GM19372 (cell line): ENCODE results near the gene NBEAL1.
"Not testable (repeated sequence)": the region's sequence is repeated elsewhere in the genome, so short reads cannot be mapped to it uniquely, and the experiment has no call there.

Source experiments
- ATAC-seq: cut with Tn5 transposase; IDR thresholded peaks from one replicate; pipeline ENCODE4 v1.9.1; 2021; ENCODE audit warnings: mild to moderate bottlenecking, low read depth, moderate library complexity; ENCODE audit not compliant: unreplicated experiment

NBEAL1 gene

GRCh38 chr2:203037026-203037425, 22.4 kb downstream of the NBEAL1 start:
- ATAC-seq, result no peak

- ATAC-seq, result no peak
Measured at GRCh38 chr2:203038586-203038985, 23.9 kb downstream of the NBEAL1 start.

DNA sequence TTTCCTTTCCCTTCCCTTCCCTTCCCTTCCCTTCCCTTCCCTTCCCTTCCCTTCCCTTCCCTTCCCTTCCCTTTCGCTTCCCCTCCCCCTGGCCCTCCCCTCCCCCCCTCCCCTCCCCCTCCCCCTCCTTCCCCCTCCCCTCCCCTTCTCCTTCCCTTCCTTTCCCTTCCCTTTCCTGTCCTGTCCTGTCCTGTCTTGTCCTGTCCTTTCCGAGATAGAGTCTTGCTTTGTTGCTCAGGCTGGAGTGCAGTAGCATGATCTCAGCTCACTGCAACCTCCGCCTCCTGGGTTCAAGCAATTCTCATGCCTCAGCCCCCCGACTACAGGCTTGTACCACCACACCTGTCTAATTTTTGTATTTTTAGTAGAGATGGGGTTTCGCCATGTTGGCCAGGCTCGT, 24.5 kb downstream of the NBEAL1 start:
- ATAC-seq, result not testable (repeated sequence)

GRCh38 chr2:203040966-203041521, 26.4 kb downstream of the NBEAL1 start:
- ATAC-seq, result no peak

- no peak for ATAC-seq
Measured at GRCh38 chr2:203042178-203042577, 27.5 kb downstream of the NBEAL1 start.

GRCh38 chr2:203043226-203043625, 28.6 kb downstream of the NBEAL1 start:
- ATAC-seq, result no peak

DNA sequence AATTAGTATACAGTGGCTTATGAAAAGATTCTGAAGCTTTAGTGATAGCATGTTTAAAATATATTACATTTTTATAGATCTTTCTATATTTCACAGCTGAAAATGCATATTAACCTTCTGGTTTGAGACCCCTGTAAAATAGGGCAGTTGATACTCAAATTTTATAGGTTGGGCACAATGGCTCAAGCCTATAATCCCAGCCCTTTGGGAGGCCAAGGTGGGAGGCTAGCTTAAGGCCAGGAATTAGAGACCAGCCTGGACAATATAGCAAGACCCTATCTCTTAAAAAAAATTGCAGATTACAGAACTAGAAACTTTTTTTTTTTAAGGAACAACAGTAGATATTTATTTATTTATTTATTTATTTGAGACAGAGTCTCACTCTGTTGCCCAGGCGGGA, 31.2 kb downstream of the NBEAL1 start:
- ATAC-seq, result no peak

DNA sequence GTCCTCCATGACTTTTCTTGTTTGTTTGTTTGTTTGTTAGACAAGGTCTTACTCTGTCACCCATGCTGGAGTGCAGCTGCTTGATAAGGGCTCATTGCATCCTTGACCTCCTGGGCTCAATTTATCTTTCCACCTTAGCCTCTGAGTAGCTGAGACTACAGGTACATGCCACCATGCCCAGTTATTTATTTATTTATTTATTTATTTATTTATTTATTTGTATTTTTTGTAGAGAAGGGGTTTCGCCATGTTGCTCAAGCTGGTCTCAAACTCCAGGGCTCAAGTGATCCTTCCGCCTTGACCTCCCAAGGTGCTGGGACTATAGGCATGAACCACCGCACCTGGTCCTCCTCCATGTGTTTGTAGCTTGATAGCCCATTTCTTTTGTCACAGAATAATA, 37.9 kb downstream of the NBEAL1 start:
- ATAC-seq, result no peak

DNA sequence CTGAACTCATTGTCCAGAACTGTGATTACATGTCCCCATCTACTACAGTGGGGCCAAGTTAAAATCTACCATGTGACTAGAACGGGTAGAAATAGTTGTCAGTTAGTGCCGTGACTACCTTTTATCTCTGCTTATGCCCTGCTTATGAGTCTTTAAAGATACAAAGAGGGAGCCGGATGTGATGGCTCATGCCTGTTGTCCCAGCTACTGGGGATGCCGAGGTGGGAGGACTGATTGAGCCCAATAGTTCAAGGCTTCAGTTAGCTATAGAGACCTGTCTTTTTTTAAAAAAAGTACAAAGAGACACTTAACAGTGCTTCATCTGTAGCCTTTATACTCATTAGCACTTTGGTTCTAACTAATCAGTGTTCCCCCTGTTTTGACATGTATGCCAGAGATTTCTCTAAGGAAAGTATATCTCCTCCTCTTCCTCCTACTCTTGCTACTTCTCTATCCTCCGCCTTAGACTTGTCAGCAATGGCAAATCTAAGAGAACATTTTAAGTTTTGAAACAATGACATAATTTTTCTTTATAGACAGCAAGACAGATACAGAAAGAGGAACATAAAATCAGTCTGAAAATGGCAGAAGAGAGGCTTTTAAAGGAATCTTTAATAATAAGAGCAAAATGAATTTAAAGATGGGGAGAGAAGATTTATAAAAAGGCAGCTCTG, 45.0 kb downstream of the NBEAL1 start:
- no peak for ATAC-seq

DNA sequence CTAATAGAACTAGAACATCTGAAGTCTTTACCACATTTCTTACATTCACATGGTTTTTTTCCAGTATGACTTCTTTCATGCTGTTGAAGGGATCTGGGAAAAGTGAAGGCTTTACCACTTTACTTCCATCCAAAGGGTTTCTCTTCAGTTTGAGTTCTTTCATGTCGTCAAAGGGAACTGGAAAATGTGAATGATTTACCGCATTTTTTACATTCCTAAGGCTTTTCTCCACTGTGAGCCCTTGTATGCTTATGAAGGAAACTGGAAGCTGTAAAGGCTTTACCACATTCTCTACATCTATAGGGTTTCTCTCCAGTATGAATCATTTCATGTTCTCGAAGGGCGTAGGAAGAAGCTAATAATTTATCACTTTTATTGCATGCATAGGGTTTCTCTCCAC, 46.7 kb downstream of the NBEAL1 start:
- no peak for ATAC-seq

GRCh38 chr2:203062126-203062525, 47.5 kb downstream of the NBEAL1 start:
- ATAC-seq, result no peak

DNA sequence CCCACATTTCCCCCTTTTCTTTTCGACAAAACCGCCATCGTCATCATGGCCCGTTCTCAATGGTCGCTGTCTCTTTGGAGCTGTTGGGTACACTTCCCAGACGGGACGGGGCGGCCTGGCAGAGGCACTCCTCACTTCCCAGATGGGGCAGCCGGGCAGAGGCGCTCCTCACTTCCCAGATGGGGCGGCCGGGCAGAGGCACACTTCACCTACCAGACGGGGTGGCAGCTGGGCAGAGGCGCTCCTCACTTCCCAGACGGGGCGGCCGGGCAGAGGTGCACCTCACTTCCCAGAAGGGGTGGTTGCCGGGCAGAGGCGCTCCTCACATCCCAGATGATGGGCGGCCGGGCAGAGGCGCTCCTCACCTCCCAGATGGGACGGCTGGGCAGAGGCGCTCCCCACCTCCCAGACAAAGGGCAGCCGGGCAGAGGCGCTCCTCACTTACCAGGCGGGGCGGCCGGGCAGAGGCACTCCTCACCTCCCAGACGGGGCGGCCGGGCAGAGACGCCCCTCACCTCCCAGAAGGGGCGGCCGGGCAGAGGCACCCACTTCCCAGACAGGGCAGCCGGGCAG, 51.9 kb downstream of the NBEAL1 start:
- not testable (repeated sequence) for ATAC-seq

DNA sequence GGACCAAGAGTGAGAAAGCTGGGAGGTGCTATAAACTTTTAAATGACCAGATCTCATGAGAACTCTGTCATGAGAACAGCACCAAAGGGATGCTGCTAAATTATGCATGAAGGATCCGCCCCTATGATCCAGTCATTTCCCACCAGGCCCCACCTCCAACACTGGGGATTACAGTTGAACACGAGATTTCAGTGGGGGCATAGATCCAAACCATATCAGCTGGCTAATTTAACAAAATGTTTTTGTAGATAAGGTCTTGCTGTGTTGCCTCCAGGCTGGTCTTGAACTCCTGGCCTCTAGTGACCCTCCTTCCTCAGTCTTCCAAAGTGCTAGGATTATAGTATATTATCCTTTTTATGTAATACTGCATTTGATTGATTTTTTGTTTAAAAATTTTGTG, 56.0 kb downstream of the NBEAL1 start:
- ATAC-seq, result no peak

- no peak for ATAC-seq
Measured at GRCh38 chr2:203071148-203071547, 56.5 kb downstream of the NBEAL1 start.

DNA sequence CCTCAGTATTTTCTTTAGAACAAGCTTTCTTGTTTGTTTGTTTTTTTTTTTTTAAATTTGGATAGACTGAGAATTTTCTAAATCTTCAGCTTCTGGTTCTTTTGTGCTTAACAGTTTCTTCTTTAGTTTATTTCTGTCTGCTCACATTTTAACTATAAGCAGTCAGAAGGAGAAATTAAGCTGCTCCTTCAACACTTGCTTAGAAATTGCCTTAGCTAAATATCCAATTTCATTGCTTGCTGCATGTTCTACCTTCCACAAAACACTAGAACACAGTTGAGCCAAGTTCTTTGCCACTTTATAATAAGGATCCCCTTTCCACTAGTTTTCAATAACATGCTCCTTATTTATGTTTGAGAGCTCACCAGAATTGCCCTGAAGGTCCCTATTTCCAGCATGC, 57.7 kb downstream of the NBEAL1 start:
- ATAC-seq, result no peak

DNA sequence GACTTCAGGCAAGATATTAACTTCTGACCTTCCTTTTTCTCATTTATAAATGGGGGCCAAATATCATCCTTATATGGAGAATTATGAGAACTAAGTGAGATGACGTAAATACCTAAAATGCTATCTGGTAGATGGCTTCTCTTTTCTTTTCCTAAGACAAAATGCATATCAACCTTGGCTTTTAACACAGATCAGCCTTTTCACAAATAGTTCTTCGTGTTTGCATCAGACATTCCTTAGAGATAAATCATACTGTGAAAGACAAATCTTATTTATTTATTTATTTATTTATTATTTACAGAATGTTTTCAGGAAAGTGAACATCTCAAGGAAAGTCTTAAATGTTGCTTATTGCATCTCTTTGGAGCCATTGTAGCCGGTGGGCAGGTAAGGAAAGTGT, 62.8 kb downstream of the NBEAL1 start:
- ATAC-seq, result no peak

DNA sequence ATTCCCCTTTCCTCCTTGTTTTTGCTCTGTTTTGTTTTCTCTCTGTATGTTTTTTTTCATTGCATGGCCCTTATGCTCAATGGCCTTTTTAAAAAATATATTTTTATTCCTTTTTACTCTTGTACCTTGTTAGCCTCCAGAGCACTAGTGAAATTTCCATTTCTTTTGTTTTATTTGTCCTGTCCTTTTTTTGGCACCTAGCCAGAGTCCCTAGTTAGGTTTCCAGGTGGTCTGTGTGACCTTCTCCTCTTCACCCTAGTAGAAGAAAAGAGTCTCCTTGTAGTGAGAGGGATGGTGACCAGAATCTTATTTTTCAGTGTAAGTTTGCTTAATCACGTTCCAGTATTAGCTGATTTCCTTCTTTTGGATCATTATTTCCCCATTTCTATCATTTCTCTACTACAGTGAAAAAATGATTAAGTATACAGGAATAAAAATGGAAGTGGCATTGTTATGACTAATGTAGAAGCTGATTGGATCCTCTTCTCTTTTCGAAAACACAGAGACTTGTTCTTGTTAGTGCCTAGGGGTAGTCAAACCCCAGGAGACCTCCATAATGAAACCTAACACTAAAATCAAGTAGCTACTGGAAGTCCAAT, 65.9 kb downstream of the NBEAL1 start:
- no peak for ATAC-seq

GRCh38 chr2:203083328-203083727, 68.7 kb downstream of the NBEAL1 start:
- ATAC-seq, result no peak

- not testable (repeated sequence) for ATAC-seq
Measured at GRCh38 chr2:203086381-203086780, 71.7 kb downstream of the NBEAL1 start.

GRCh38 chr2:203090721-203091120, 76.0 kb downstream of the NBEAL1 start:
- not testable (repeated sequence) for ATAC-seq

- no peak for ATAC-seq
Measured at GRCh38 chr2:203097735-203098134, 83.1 kb downstream of the NBEAL1 start.

GRCh38 chr2:203102357-203102756, 87.7 kb downstream of the NBEAL1 start:
- ATAC-seq, result not testable (repeated sequence)
